Trophoblast cell (in vitro differentiated cells and primary cell): ENCODE measurements around the gene GPRIN2.
"Not testable (repeated sequence)": the region's sequence is repeated elsewhere in the genome, so short reads cannot be mapped to it uniquely, and the experiment has no call there.

Source experiments
- DNase-seq, 2 donors: peaks; one replicate each; pipeline ENCODE4 v3.0.0-alpha.2; 2016
- H2AFZ ChIP-seq: 2 replicates; pipeline ENCODE4 v1.6.1; 2013; ENCODE audit warnings: low read length, moderate library complexity, mild to moderate bottlenecking; ENCODE audit not compliant: insufficient read depth, poor library complexity
- H2AK5ac ChIP-seq: 2 replicates; pipeline ENCODE4 v1.6.1; 2013; ENCODE audit warnings: mild to moderate bottlenecking, low read length
- H2BK120ac ChIP-seq: 2 replicates; pipeline ENCODE4 v1.6.1; 2013; ENCODE audit warnings: low read length, mild to moderate bottlenecking, moderate library complexity; ENCODE audit not compliant: insufficient read depth, poor library complexity
- H2BK12ac ChIP-seq: 2 replicates; pipeline ENCODE4 v1.6.1; 2013; ENCODE audit warnings: mild to moderate bottlenecking, low read length, moderate library complexity
- H2BK5ac ChIP-seq: 2 replicates; pipeline ENCODE4 v1.6.1; 2013; ENCODE audit warnings: low read length, low read depth, moderate library complexity, mild to moderate bottlenecking; ENCODE audit not compliant: poor library complexity
- H3K14ac ChIP-seq: 2 replicates; pipeline ENCODE4 v1.6.1; 2013; ENCODE audit warnings: mild to moderate bottlenecking, low read length
- H3K18ac ChIP-seq: 2 replicates; pipeline ENCODE4 v1.6.1; 2013; ENCODE audit warnings: mild to moderate bottlenecking, low read length
- H3K23ac ChIP-seq: 2 replicates; pipeline ENCODE4 v1.6.1; 2013; ENCODE audit warnings: low read length
- H3K27ac ChIP-seq: 2 replicates; pipeline ENCODE4 v1.5.1; 2013; ENCODE audit warnings: low read depth, mild to moderate bottlenecking, inconsistent platforms, low read length, moderate library complexity
- H3K27me3 ChIP-seq: 2 replicates; pipeline ENCODE4 v1.6.1; 2013; ENCODE audit warnings: inconsistent platforms, mild to moderate bottlenecking, low read length, moderate library complexity; ENCODE audit not compliant: insufficient read depth
- H3K36me3 ChIP-seq, 2 experiments: 1 replicate in 1 of 2; 2 replicates in 1 of 2; pipeline ENCODE4 v1.6.1; 2013; ENCODE audit warnings: low read length in 2 of 2, mild to moderate bottlenecking in 2 of 2, moderate library complexity in 1 of 2; ENCODE audit not compliant: insufficient read depth in 2 of 2, control insufficient read depth in 1 of 2
- H3K4ac ChIP-seq: 2 replicates; pipeline ENCODE4 v1.6.1; 2013; ENCODE audit warnings: low read depth, mild to moderate bottlenecking, low read length, moderate library complexity
- H3K4me1 ChIP-seq, 2 experiments: 1 replicate in 1 of 2; 2 replicates in 1 of 2; pipeline ENCODE4 v1.6.1; 2013; ENCODE audit warnings: low read length in 2 of 2, mild to moderate bottlenecking in 2 of 2, moderate library complexity in 1 of 2; ENCODE audit not compliant: insufficient read depth in 2 of 2, control insufficient read depth in 1 of 2
- H3K4me2 ChIP-seq: 2 replicates; pipeline ENCODE4 v1.6.1; 2013; ENCODE audit warnings: inconsistent platforms, mild to moderate bottlenecking, low read length, moderate library complexity
- H3K4me3 ChIP-seq: 2 replicates; pipeline ENCODE4 v1.5.1; 2013; ENCODE audit warnings: mild to moderate bottlenecking, low read depth, low read length, inconsistent platforms
- H3K79me1 ChIP-seq: one replicate; pipeline ENCODE4 v1.6.1; 2013; ENCODE audit warnings: low read length
- H3K79me2 ChIP-seq: 2 replicates; pipeline ENCODE4 v1.6.1; 2013; ENCODE audit warnings: low read length, mild to moderate bottlenecking; ENCODE audit not compliant: control insufficient read depth, insufficient read depth, poor library complexity
- H3K9ac ChIP-seq: 2 replicates; pipeline ENCODE4 v1.6.1; 2013; ENCODE audit warnings: mild to moderate bottlenecking, low read length
- H3K9me3 ChIP-seq: 2 replicates; pipeline ENCODE4 v1.6.1; 2013; ENCODE audit warnings: low read depth, mild to moderate bottlenecking, control low read depth, inconsistent platforms, low read length; ENCODE audit not compliant: insufficient read depth
- H4K12ac ChIP-seq: 2 replicates; pipeline ENCODE4 v1.6.1; 2013; ENCODE audit warnings: low read depth, mild to moderate bottlenecking, low read length, moderate library complexity
- H4K8ac ChIP-seq: 2 replicates; pipeline ENCODE4 v1.6.1; 2013; ENCODE audit warnings: low read depth, mild to moderate bottlenecking, low read length, moderate library complexity
- H4K91ac ChIP-seq: one replicate; pipeline ENCODE4 v1.6.1; 2013; ENCODE audit warnings: low read depth, mild to moderate bottlenecking, low read length, moderate library complexity
- WGBS: extraction: QIAGEN DNeasy Blood & Tissue Kit; methylation state at CpG from one replicate; pipeline ENCODE4 v1.1.7; 2013; ENCODE audit warnings: missing lambda C conversion rate; ENCODE audit not compliant: insufficient read length, insufficient coverage; ENCODE audit errors: extremely low coverage; 5-methylcytosine and 5-hydroxymethylcytosine counted together

The GPRIN2 gene

GRCh38 chr10:46577624-46578473 is 21.4 kb upstream of the GPRIN2 start:
- H3K18ac ChIP-seq, H3K14ac ChIP-seq, H3K79me1 ChIP-seq, H2AK5ac ChIP-seq, H3K9me3 ChIP-seq, H3K23ac ChIP-seq, H3K4me1 ChIP-seq, H3K27me3 ChIP-seq, H2BK5ac ChIP-seq, H3K27ac ChIP-seq, H3K79me2 ChIP-seq, H2AFZ ChIP-seq, H3K9ac ChIP-seq, H3K4ac ChIP-seq, H3K4me3 ChIP-seq, H4K12ac ChIP-seq, H2BK120ac ChIP-seq, H2BK12ac ChIP-seq, H3K36me3 ChIP-seq: not testable (repeated sequence)
- peak overlapping the region; percentile 52 for H3K4me2 ChIP-seq
- peak overlapping the region; percentile 24 for H4K91ac ChIP-seq
- DNase-seq = peak in 1 of 2 donors; percentile 0
- no CpG with 5 or more reads among the region's 50 CpGs for WGBS
- peak overlapping the region; percentile 38 for H4K8ac ChIP-seq

DNA sequence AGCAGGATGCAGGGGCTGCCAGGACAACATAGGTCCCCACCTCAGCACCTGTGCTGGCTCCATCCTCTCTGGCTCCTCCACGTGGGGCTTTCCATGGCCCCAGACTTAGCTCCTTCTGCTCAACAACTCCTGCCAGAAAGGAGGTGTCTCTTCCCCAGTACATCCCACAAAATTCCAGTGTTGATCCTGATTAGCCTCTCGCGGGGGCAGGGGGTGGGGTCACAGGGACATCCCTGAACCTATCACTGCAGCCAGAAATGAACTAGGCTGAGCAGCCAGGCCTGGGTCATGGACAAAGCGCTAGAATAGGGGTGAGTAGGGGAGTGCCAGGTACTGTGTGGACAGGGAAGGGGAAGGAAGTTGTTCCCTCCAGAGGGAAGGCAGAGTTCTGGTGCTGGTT is 17.4 kb upstream of the GPRIN2 start:
- not testable (repeated sequence) for H2BK120ac ChIP-seq, H4K8ac ChIP-seq, H3K27me3 ChIP-seq, H2BK5ac ChIP-seq, H2AK5ac ChIP-seq, H4K12ac ChIP-seq, H3K4me2 ChIP-seq, DNase-seq, H2AFZ ChIP-seq, H3K18ac ChIP-seq, H2BK12ac ChIP-seq, H3K9ac ChIP-seq, H3K23ac ChIP-seq, H3K79me2 ChIP-seq, H3K27ac ChIP-seq, H3K14ac ChIP-seq, H3K4me1 ChIP-seq, H3K9me3 ChIP-seq, H3K79me1 ChIP-seq, H3K36me3 ChIP-seq, H3K4ac ChIP-seq, H3K4me3 ChIP-seq, H4K91ac ChIP-seq
- WGBS = no CpG with 5 or more reads among the region's 4 CpGs

DNA sequence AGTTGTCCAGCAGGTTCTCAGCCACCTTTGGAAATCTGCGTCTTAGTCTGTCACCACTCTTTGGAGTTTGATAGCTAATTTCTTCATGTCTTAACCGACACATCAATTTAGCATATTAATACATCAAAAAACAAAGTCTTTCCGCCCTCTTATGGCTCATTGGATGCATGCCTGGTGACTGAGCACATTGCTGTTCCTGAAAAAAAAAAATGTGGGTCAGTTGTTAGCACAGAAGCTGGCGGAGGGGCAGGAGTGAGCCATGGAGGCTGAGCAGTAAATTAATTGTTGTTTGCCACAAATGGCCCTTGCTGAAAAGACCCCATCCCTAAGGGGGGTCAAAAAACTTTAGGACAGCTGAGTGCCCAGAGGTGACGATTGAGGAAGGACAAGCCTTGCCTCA is 16.9 kb upstream of the GPRIN2 start:
- not testable (repeated sequence) for H3K4me1 ChIP-seq, H3K18ac ChIP-seq, H3K79me1 ChIP-seq, H3K4ac ChIP-seq, H2AK5ac ChIP-seq, H2BK12ac ChIP-seq, H3K23ac ChIP-seq, H2BK5ac ChIP-seq, H3K4me2 ChIP-seq, H3K79me2 ChIP-seq, H4K91ac ChIP-seq, H3K9ac ChIP-seq, H4K8ac ChIP-seq, H2AFZ ChIP-seq, H3K9me3 ChIP-seq, H4K12ac ChIP-seq, H3K27me3 ChIP-seq, H3K27ac ChIP-seq, H3K14ac ChIP-seq, H2BK120ac ChIP-seq, H3K36me3 ChIP-seq, H3K4me3 ChIP-seq
- DNase-seq = peak; percentile 0 to 19
- no CpG with 5 or more reads among the region's 5 CpGs for WGBS

DNA sequence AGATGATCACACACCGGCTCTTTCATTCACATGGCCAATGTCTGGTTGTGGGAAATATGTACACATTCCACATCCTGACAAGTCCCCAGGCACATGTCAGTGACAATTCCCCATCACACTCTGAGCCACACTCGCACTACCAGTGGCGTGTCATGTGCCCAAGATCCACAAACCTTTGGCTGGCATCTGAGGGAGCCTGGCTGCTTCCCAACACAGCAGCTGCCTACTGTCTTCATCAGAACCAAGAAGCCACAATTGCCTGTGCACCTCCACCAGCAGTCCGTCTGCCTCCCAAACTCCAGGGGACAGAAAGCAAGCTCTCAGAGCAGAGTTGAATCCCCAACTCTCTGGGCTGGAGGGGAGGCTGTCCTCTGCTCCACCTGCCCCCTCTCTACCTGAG is 16.3 kb upstream of the GPRIN2 start:
- H3K4ac ChIP-seq, H2BK12ac ChIP-seq, H3K79me1 ChIP-seq, H2AK5ac ChIP-seq, H3K36me3 ChIP-seq, H4K91ac ChIP-seq, H3K4me2 ChIP-seq, H4K8ac ChIP-seq, DNase-seq, H2AFZ ChIP-seq, H2BK5ac ChIP-seq, H3K4me1 ChIP-seq, H2BK120ac ChIP-seq, H3K23ac ChIP-seq, H3K14ac ChIP-seq, H3K18ac ChIP-seq, H3K9me3 ChIP-seq, H4K12ac ChIP-seq, H3K4me3 ChIP-seq, H3K79me2 ChIP-seq, H3K27ac ChIP-seq, H3K27me3 ChIP-seq, H3K9ac ChIP-seq: not testable (repeated sequence)
- WGBS = no CpG with 5 or more reads among the region's 4 CpGs
